ENCODE measurements around the gene IL4I1.
A peak's percentile ranks its signal among the peaks of the same experiment; 100 is the strongest.

Gene IL4I1

DNA sequence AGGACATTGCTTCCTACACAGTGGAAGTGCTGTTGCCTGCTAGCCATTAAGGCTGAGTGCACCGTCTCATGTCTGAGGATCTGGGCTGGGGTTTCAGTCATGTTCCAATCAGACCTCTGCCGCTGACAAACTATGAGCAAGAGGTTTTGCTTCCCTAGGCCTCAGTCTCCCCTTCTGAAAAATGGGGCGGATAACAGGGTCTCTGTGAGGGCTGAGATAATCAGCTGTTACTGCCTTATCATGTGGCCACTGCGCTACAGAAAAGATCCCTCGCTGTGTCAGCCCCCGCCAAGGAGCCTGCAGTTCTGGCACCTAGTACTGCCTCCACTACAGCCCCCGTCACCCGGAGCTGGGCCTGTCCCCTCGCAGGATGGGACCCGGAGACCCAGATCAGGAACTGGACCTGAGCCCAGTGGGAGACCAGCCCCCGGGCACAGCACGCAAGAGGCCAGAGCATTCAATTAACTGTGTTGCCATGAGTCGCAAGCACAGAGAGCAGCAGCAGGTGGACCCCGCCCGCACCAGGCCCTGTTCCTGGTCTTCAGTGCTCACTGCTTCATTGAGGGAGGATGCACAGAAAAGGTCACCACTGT, 26.3 kb downstream of the IL4I1 start:
- Histone ChIP-seq H3K36me3 (ENCODE audit: control insufficient read depth, insufficient read depth, low read length) (peaks cover 5% of the 10 kb centered on the region; the same call in 1 of the 2 replicates), H3K27me3 (ENCODE audit: control insufficient read depth, insufficient read depth, low read length) (no peaks in the 10 kb centered on the region), H3K9me3 (ENCODE audit: control insufficient read depth, insufficient read depth, low read length) (no peaks in the 10 kb centered on the region), H3K4me3 (ENCODE audit: low read depth, low read length) (peak overlapping the region; percentile 65), H3K9ac (ENCODE audit: low read depth, low read length) (0 out of 2 replicates have a peak overlapping the region, but pooled peaks have one; percentile 64), H3K27ac (ENCODE audit: low read depth, low read length) (peak overlapping the region; percentile 87), H3K4me1 (ENCODE audit: control insufficient read depth, insufficient read depth, low read length) (peaks cover 17% of the 10 kb centered on the region)

DNA sequence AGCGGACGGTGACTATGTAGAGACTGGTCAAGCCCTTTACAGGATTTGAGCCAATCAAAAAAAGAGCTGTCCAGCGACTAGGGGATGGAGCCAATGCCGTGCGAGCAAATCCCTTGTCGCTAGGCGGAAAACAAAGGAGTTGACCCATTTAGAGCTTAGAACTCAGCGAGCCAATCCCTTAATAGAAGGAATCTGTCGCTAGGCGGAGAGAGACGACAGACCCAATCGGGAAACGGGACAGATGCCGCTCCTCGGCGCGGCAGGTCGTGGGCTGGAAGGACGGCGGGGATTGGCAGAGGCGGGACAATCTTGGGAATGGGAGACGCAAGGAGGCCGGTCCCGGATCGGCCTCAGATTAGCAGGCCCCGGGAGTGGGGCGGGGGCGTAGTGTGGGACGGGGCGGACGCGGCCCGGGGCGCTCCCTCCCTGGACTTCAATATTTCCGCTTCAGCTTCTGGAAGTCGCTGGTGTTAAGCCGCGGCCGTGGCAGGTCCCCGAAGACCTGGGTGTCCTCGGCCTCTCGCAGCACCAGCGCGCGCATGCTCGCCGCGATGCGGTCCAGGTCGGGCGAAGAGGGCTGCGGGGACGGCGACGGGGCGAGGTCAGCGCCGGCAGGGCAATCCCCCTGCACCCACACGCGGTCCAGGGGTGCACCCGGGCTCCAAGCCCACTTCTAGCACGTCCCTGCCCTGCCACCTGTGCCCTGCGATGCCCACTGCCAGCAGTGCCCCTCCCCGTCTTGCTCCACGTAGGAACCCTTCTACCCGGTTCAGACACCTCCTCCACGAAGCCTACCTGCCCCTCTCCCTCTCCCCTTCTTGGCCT, 27.0 kb downstream of the IL4I1 start:
- H3K36me3 ChIP-seq (ENCODE audit: control insufficient read depth, insufficient read depth, low read length) = peaks cover 10% of the 10 kb centered on the region
- peak overlapping the region; percentile 64 for H3K9ac ChIP-seq (ENCODE audit: low read depth, low read length)
- H3K9me3 ChIP-seq (ENCODE audit: control insufficient read depth, insufficient read depth, low read length) = no peaks in the 10 kb centered on the region
- peaks cover 15% of the 10 kb centered on the region for H3K4me1 ChIP-seq (ENCODE audit: control insufficient read depth, insufficient read depth, low read length)
- peak overlapping the region; percentile 65 for H3K4me3 ChIP-seq (ENCODE audit: low read depth, low read length)
- peak overlapping the region; percentile 87 for H3K27ac ChIP-seq (ENCODE audit: low read depth, low read length)
- H3K27me3 ChIP-seq (ENCODE audit: control insufficient read depth, insufficient read depth, low read length) = no peaks in the 10 kb centered on the region

DNA sequence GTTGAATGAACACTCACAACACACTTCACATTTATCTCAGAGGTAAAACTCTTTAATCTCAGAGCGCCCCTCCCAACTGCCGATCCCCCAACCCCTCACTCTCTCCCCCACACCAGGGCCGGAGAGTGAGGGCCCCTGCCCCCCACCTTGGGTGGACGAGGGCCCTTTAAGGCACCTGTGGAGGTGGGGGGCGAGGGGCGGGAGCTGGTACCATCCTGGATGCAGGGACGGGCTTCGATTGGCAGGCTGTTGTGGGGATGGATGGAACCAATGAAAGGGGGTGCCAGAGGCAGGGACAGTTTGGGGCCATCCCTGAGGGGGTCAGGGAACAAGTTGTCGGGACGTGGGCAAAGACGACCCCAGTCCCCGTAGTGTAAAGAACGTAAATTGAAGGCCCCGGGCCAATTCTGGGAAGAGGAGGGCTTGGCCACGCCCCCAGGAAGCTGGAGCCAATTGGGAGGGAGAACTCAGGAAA, 27.6 kb downstream of the IL4I1 start:
- peaks cover 16% of the 10 kb centered on the region for H3K36me3 ChIP-seq (ENCODE audit: control insufficient read depth, insufficient read depth, low read length)
- no peak overlapping the region for H3K9ac ChIP-seq (ENCODE audit: low read depth, low read length)
- H3K27ac ChIP-seq (ENCODE audit: low read depth, low read length) = peak overlapping the region; percentile 63
- H3K9me3 ChIP-seq (ENCODE audit: control insufficient read depth, insufficient read depth, low read length) = no peaks in the 10 kb centered on the region
- no peaks in the 10 kb centered on the region for H3K27me3 ChIP-seq (ENCODE audit: control insufficient read depth, insufficient read depth, low read length)
- H3K4me3 ChIP-seq (ENCODE audit: low read depth, low read length) = peak overlapping the region; percentile 57
- peaks cover 15% of the 10 kb centered on the region for H3K4me1 ChIP-seq (ENCODE audit: control insufficient read depth, insufficient read depth, low read length)

DNA sequence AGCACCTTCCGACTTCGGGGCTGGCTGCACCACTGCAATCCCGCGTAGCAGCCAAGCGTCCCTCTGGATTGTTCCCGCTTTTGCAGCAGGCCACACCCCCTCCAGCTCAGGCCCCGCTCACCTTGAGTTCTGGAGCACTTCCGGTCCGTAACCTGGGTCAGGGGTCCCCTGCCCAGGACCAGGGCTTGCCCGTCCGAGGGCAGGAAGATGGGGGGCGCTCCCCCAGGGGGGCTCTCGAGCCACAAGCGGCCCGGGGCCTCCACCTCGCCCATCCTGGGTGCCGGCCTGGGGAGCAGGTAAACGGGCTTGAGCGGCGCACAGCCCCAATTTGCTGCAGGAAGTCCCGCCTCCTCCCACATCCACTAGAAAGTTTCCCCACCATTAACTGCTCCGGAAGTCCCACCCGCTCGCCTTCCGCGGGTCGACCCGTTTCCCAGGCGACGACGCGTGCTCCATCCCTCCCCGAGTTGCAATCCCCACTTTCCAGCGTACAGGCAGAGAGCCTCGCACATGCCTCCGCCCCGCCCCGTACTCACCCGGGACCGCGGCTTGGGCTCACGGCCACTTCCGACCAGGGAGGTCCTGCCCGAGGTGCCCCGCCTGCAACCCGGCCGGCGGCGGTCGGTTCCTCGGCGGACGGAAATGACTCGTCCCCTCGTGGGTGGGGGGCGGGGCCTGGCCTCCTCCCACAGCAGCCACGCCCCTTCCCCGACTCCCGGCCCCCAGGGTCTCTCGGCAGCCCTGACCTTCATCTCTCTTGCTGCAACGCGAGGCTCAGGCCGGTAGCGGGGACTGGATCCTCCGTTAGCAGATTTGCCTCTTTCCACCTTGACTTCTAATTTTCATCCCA, 29.5 kb downstream of the IL4I1 start, which contains the start of gene PNKP:
PNKP (minus strand) TSS at position 644 of the 850 bp plus-strand sequence; CDS start at position 272, 372 bp downstream.
- peak within 1 kb of the TSS; percentile 84 for H3K9ac ChIP-seq (ENCODE audit: low read depth, low read length)
- H3K4me3 ChIP-seq (ENCODE audit: low read depth, low read length) = peak within 1 kb of the TSS; percentile 99
- H3K4me1 ChIP-seq (ENCODE audit: control insufficient read depth, insufficient read depth, low read length) = peaks cover 15% of the 10 kb centered on the region
- no peaks in the 10 kb centered on the region for H3K27me3 ChIP-seq (ENCODE audit: control insufficient read depth, insufficient read depth, low read length)
- H3K36me3 ChIP-seq (ENCODE audit: control insufficient read depth, insufficient read depth, low read length) = peaks cover 33% of the 10 kb centered on the region
- H3K27ac ChIP-seq (ENCODE audit: low read depth, low read length) = peak within 1 kb of the TSS; percentile 96
- H3K9me3 ChIP-seq (ENCODE audit: control insufficient read depth, insufficient read depth, low read length) = no peaks in the 10 kb centered on the region

DNA sequence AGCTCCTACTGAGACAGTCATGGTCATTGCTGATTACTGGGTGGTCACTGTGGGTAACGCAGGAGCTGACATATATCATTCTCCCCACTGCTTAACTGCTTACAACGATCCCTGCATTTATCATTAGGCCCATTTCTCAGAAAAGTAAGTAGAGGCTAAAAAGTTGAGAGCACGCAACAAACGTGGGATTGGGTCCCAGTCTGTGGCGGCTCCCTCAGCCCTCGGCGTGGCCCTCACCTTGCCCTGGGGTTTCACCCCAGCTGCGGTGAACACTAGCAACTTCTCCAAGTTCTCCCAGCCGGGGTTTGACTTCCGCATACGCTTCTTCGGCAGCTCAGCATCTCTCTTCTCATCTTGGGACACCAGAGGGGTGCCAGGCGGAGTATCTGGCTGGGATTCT, 31.8 kb downstream of the IL4I1 start:
- Histone ChIP-seq H3K4me1 (ENCODE audit: control insufficient read depth, insufficient read depth, low read length) (peaks cover 14% of the 10 kb centered on the region), H3K4me3 (ENCODE audit: low read depth, low read length) (no peak overlapping the region), H3K36me3 (ENCODE audit: control insufficient read depth, insufficient read depth, low read length) (peaks cover 47% of the 10 kb centered on the region)

DNA sequence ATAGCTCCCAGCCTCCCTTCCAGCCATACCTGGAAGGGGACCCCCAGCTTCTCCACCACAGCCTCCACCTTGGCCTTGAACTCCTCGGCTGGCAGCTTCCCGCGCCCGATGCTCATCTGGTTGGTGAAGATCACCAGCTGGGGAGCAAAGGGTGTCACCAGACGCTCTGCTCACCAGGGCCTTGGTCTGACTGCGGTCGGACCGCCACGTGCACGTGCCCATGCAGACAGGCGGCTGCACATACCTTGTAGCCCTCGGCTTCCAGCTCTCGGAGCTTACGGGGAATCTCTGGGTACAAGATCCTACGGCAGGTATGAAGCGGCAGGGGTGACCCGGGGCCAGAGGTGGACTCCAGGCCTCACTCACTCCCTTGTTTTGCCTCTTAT, 32.8 kb downstream of the IL4I1 start:
- H3K36me3 ChIP-seq (ENCODE audit: control insufficient read depth, insufficient read depth, low read length) = peaks cover 54% of the 10 kb centered on the region
- no peak overlapping the region for H3K9ac ChIP-seq (ENCODE audit: low read depth, low read length)
- no peak overlapping the region for H3K4me3 ChIP-seq (ENCODE audit: low read depth, low read length)
- no peaks in the 10 kb centered on the region for H3K27me3 ChIP-seq (ENCODE audit: control insufficient read depth, insufficient read depth, low read length)
- no peaks in the 10 kb centered on the region for H3K9me3 ChIP-seq (ENCODE audit: control insufficient read depth, insufficient read depth, low read length)
- no peak overlapping the region for H3K27ac ChIP-seq (ENCODE audit: low read depth, low read length)
- H3K4me1 ChIP-seq (ENCODE audit: control insufficient read depth, insufficient read depth, low read length) = peaks cover 14% of the 10 kb centered on the region

More for the DNA sequence above, 31.8 kb downstream of the IL4I1 start:
- Histone ChIP-seq H3K9me3 (ENCODE audit: control insufficient read depth, insufficient read depth, low read length) (no peaks in the 10 kb centered on the region), H3K9ac (ENCODE audit: low read depth, low read length) (no peak overlapping the region), H3K27me3 (ENCODE audit: control insufficient read depth, insufficient read depth, low read length) (no peaks in the 10 kb centered on the region), H3K27ac (ENCODE audit: low read depth, low read length) (peak overlapping the region; percentile 5)

DNA sequence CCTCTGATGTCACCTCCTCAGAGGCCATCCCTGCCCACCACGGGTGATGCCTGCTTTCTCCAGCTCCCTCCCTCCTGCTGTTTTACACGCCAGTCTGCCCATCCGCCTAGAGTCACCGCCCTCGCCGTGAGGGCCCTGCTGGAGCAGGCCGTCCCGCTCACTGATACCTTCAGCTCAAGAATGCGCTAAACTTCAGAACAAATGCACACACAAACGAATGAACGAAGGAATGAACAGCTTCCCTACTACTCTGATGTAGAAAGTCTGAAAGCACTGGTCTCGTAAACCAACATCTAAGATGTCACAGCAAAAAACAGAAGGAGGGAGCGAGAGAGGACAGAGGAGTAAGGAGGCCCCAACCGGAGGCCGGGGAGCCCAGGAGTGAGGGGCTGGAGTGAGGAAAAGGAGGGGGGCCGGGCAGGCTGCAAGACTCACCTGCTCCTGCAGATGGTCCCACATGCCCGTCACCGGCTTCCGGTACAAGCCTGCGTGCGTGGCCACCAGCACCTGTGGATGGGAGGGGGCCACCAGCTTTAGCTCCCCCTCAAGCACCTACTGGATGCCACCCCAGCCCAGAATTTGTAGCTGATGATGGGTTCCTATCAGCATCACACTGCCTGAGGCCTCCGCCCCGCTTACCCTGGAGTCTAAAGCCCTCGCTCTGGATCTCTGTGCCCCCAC, 33.3 kb downstream of the IL4I1 start:
- H3K36me3 ChIP-seq (ENCODE audit: control insufficient read depth, insufficient read depth, low read length) = peaks cover 60% of the 10 kb centered on the region
- H3K27me3 ChIP-seq (ENCODE audit: control insufficient read depth, insufficient read depth, low read length) = no peaks in the 10 kb centered on the region
- no peak overlapping the region for H3K27ac ChIP-seq (ENCODE audit: low read depth, low read length)
- H3K4me3 ChIP-seq (ENCODE audit: low read depth, low read length) = no peak overlapping the region
- H3K4me1 ChIP-seq (ENCODE audit: control insufficient read depth, insufficient read depth, low read length) = peaks cover 14% of the 10 kb centered on the region
- H3K9me3 ChIP-seq (ENCODE audit: control insufficient read depth, insufficient read depth, low read length) = no peaks in the 10 kb centered on the region
- no peak overlapping the region for H3K9ac ChIP-seq (ENCODE audit: low read depth, low read length)

DNA sequence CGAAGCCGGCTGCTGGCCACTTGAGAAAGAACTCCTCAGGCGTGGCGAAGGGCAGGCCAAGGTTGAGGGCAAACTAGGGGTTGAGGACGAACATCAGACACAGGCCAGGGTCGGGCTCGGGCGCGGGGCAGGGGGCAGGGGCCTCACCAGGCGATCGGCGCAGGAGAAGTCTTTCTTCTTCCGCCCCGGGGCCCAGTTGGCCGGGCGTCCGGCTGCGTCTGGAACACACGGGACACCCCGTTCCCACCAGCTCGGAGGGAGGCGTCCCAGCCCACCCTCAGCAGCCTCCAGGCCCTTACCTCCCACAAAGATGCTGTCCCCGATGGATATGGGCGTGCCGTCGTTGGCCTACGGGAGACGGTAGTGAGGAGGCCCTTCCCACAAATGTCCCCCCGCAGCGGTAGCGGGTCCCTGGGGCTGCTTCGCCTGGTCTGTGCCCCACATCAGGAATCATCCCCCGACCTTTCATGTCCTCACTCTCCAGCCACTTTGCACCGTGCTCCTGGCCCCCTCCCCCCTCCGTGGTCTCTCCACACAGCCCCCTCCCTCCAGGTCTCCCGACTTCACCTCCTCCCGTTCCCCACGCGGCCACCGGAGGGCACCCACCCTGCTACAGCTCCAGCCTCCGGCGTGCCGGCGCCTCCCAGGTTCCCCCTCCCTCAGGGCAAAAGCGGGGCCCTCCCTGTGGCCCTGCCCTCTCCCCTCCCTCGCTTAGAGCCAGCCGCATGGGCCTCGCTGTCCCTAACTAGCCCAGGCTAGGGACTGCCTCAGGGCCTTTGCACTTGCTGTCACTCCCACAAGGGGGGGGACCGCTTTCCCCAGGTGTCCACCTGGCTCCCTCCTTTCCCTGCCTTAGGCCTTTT, 34.1 kb downstream of the IL4I1 start:
- H3K4me1 ChIP-seq (ENCODE audit: control insufficient read depth, insufficient read depth, low read length) = peaks cover 14% of the 10 kb centered on the region

DNA sequence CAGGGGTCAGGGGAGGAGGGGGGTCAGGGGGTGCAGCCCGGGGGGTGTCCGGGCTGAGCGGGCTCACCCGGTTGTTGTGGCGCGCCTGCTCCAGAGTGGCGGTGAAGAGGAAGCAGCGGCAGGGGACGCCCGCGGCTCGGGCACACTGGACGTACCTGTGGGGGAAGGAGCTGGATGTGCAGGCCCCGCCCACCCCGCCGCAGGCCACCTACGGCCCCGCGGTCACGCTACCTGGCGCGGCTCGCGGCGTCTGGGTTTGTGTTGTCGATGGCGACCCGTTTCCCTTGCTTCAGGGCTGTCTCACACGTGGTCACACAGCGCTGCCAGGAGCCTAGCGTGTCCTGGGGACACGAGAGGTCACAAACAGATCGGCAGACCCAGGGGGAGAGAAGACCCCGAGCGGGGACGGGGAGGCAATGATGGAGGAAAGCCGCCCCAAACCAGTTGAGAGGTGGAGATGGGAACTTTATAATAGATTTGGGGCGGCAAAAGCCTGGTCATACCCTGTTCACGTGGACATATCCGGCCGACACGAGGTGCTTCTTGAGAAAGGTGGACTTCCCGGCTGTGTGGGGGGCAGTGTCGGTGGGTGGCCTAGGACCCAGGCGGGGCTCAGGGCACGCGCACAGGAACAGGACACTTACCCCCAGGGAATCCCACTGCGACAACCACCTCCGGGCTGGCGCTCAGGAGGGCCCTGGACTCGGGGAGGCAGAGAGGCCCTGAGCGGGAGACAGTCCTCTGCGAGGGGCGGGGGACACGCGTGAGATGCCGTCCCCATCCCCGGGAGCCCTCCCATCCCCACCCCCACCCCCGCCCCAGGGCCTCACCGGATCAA, 34.9 kb downstream of the IL4I1 start:
- peaks cover 76% of the 10 kb centered on the region for H3K36me3 ChIP-seq (ENCODE audit: control insufficient read depth, insufficient read depth, low read length)
- no peak overlapping the region for H3K27ac ChIP-seq (ENCODE audit: low read depth, low read length)
- H3K4me1 ChIP-seq (ENCODE audit: control insufficient read depth, insufficient read depth, low read length) = peaks cover 14% of the 10 kb centered on the region

More for the DNA sequence above, 34.1 kb downstream of the IL4I1 start:
- Histone ChIP-seq H3K27ac (ENCODE audit: low read depth, low read length) (no peak overlapping the region), H3K9me3 (ENCODE audit: control insufficient read depth, insufficient read depth, low read length) (no peaks in the 10 kb centered on the region), H3K36me3 (ENCODE audit: control insufficient read depth, insufficient read depth, low read length) (peaks cover 67% of the 10 kb centered on the region), H3K27me3 (ENCODE audit: control insufficient read depth, insufficient read depth, low read length) (no peaks in the 10 kb centered on the region), H3K4me3 (ENCODE audit: low read depth, low read length) (no peak overlapping the region), H3K9ac (ENCODE audit: low read depth, low read length) (no peak overlapping the region)

More for the DNA sequence above, 34.9 kb downstream of the IL4I1 start:
- Histone ChIP-seq H3K4me3 (ENCODE audit: low read depth, low read length) (no peak overlapping the region), H3K9me3 (ENCODE audit: control insufficient read depth, insufficient read depth, low read length) (no peaks in the 10 kb centered on the region), H3K9ac (ENCODE audit: low read depth, low read length) (no peak overlapping the region), H3K27me3 (ENCODE audit: control insufficient read depth, insufficient read depth, low read length) (no peaks in the 10 kb centered on the region)
